ENCODE data around the gene PPIP5K2. TPM values are rescaled to one million over a fixed set of nuclear protein-coding genes. Genes with fewer than 3 reads are reported as not detected.
A peak's percentile ranks its signal among the peaks of the same experiment; 100 is the strongest.
"Not testable (repeated sequence)": the region's sequence is repeated elsewhere in the genome, so short reads cannot be mapped to it uniquely, and the experiment has no call there.

The PPIP5K2 gene
- total RNA-seq, 1 experiment from 2014 or later = 42.0 TPM

DNA sequence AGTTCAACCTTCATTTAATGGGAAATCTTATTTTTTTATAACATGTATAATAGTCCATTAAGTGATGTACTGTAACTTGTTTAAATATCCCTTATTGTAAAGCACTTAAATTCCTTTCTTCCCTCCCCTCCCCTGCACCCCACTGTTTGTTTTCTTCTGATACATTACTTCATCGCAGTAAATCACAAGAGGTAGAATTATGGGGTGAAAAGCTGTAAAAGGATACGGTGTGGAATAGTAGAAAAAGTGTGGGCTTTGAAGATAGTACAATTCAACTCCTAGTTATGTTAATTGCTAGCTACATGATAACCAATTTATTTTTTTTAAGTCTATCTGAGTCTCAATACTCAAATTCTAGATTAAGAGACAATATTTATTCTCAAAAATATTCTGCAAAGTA is 96.6 kb downstream of the PPIP5K2 start:
- Histone ChIP-seq H3K36me3 (no peaks in the 10 kb centered on the region), H3K4me3 (no peak overlapping the region), H3K27me3 (no peaks in the 10 kb centered on the region), H3K9me3 (no peaks in the 10 kb centered on the region)
- no peak for DNase-seq

- no peaks in the 10 kb centered on the region for H3K27me3 ChIP-seq
- H3K9me3 ChIP-seq = no peaks in the 10 kb centered on the region
- no peak for DNase-seq
- H3K36me3 ChIP-seq = no peaks in the 10 kb centered on the region
- H3K4me3 ChIP-seq = no peak overlapping the region
These were observed 97.0 kb downstream of the PPIP5K2 start for GRCh38 chr5:103217101-103217500.

- Histone ChIP-seq H3K27me3 (no peaks in the 10 kb centered on the region), H3K9me3 (no peaks in the 10 kb centered on the region), H3K4me3 (no peak overlapping the region), H3K36me3 (no peaks in the 10 kb centered on the region)
- no peak for DNase-seq
These were observed 98.1 kb downstream of the PPIP5K2 start for GRCh38 chr5:103218164-103218563.

GRCh38 chr5:103219074-103219473 is 99.0 kb downstream of the PPIP5K2 start:
- H3K27me3 ChIP-seq, H3K36me3 ChIP-seq, H3K9me3 ChIP-seq, H3K4me3 ChIP-seq, DNase-seq: not testable (repeated sequence)

DNA sequence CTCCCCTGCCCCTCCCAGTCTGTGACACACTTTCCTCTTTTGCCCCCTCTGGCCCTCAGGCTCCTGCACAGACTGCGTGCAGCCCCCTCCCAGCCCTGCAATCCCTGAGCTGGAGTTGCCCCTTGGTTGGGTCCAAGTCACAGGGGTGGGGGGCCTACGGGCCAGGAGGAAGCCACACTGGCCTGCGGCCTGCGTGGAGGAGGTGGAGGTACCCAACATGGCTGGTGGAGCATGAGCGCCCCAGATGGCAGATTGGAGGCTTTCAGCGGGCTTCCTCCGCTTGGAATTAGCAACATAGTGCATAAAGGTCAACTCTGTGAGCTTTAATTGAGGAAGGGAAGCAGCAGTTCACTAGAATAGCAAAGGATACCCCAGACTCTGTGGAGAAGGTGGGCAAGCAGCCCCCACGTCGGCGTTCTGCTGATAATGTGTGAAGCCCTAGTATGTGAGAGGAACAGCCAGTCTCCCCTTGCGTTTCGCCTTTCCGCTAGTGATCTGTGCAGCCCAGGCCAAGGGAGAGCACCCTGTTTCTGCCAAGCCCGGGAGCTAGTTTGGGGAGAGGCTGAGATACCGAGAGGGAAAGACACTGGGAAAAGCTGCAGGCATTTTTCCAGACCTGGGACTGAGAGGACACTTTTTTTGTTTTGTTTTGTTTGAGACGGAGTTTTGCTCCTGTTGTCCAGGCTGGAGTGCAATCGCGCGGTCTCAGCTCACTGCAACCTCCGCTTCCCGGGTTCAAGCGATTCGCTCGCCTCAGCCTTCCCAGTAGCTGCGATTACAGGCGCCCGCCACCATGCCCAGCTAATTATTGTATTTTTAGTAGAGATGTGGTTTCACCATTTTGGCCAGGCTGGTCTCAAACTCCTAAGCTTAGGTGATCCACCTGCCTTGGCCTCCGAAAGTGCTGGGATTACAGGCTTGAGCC is 103.2 kb downstream of the PPIP5K2 start:
- no peak for DNase-seq
- no peaks in the 10 kb centered on the region for H3K36me3 ChIP-seq

DNA sequence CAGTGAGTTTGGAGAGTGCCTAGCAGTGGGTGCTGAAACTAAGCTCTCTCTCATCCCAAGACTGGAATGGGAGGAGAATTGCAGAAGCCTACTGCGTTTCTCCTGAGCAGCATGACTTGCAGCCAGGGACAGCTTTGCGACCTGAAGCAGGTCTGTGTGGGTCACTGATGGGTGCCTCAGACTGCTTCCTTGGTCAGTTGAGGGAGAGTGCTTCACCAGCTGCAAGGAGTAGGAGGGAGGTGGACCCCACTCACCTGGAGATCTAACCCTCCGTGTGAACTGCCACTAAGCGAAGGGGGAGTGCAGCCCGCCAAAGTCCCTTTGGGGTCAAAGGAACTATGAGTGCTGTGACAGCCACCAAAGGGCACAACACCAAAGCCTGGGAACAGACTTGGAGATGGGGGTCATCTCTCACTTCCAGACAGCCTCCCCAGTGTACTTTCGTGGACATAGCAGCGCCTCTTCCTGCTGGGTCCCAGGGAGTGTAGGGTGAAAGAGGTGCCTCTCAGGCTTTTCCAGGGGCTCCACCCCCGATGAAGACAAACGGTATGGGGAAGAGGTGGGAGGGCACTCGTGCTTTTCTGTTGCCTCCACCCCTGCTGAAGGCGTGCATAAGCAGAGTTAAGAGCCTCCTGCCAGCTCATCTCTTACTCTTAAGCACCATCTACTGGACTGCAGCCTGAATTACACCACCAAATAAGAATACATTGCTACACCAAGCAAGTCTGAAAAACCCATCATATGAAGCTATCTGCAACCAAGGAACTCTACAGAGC is 104.2 kb downstream of the PPIP5K2 start:
- H3K27me3 ChIP-seq = no peaks in the 10 kb centered on the region
- H3K9me3 ChIP-seq = 0 out of 2 replicates have a peak, but pooled peaks cover 2% of the 10 kb centered on the region
- H3K4me3 ChIP-seq = no peak overlapping the region
- H3K36me3 ChIP-seq = no peaks in the 10 kb centered on the region
- DNase-seq = peak; percentile 41

More for the DNA sequence above, 103.2 kb downstream of the PPIP5K2 start:
- H3K4me3 ChIP-seq = no peak overlapping the region
- H3K27me3 ChIP-seq = no peaks in the 10 kb centered on the region
- H3K9me3 ChIP-seq = no peaks in the 10 kb centered on the region

DNA sequence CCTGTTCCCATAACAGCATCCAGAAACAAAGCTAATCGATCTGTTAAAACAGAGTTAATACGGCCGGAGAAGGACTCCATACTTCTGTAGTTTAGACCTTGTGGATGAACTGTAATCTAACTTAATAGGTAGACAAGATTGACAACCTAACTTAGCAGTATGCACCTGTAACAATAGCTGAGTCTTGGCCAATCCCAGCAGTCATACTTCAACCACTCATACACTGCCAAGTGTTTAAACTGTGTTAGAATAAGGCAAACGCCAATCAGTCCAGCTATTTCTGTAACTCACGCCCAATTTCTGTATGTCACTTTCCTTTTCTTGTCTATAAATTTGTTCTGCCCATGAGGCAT is 104.8 kb downstream of the PPIP5K2 start:
- no peak for DNase-seq
- no peak overlapping the region for H3K4me3 ChIP-seq
- 0 out of 2 replicates have a peak, but pooled peaks cover 2% of the 10 kb centered on the region for H3K9me3 ChIP-seq
- H3K27me3 ChIP-seq = no peaks in the 10 kb centered on the region
- no peaks in the 10 kb centered on the region for H3K36me3 ChIP-seq

GRCh38 chr5:103228061-103228460 is 108.0 kb downstream of the PPIP5K2 start:
- H3K27me3 ChIP-seq = no peaks in the 10 kb centered on the region
- 0 out of 2 replicates have a peak, but pooled peaks cover 2% of the 10 kb centered on the region for H3K9me3 ChIP-seq
- no peak for DNase-seq
- H3K4me3 ChIP-seq = no peak overlapping the region
- no peaks in the 10 kb centered on the region for H3K36me3 ChIP-seq

- no peaks in the 10 kb centered on the region for H3K27me3 ChIP-seq
- H3K9me3 ChIP-seq = 0 out of 2 replicates have a peak, but pooled peaks cover 2% of the 10 kb centered on the region
- H3K4me3 ChIP-seq = no peak overlapping the region
- DNase-seq = no peak
- H3K36me3 ChIP-seq = no peaks in the 10 kb centered on the region
These were observed 108.5 kb downstream of the PPIP5K2 start for GRCh38 chr5:103228588-103228987.

- H3K36me3 ChIP-seq = no peaks in the 10 kb centered on the region
- H3K27me3 ChIP-seq = no peaks in the 10 kb centered on the region
- H3K9me3 ChIP-seq = 0 out of 2 replicates have a peak, but pooled peaks cover 2% of the 10 kb centered on the region
- no peak overlapping the region for H3K4me3 ChIP-seq
- DNase-seq = no peak
These were observed 112.4 kb downstream of the PPIP5K2 start for GRCh38 chr5:103232393-103232999.

DNA sequence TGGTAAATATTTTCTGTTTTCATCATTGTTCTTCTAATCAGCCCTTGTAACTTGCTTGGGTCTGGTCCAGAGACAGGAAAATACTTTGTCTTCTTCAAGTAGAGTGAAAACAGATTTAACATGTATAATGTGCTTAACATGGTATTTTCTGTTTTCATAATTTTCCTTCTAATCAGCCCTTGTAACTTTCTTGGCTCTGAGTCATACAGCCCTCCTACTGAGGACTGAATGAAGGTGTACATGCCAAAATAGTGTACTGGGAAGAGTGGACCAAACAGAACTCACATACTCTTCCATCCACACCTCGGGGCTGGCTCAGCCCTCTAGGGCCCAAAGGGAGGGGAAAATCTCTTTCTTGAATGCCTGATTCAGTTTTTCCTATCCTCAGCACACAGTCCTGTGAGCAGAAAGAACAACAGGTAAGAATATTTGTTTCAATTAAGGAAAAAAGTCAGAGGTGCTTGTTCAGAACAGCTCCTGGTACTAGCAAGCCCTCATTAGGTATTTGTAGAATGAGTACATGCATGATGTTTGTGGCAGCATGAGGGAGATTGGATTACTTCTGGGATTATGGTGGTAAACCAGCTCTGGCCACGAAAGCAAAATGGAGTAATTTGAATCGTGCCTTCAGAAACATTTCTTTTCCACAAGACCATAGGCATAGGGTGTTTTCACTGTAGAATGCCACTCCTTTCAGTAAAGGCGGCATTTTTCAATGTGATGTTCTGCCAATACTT is 114.3 kb downstream of the PPIP5K2 start:
- DNase-seq = no peak
- H3K27me3 ChIP-seq = 0 out of 2 replicates have a peak, but pooled peaks cover 3% of the 10 kb centered on the region
- H3K36me3 ChIP-seq = no peaks in the 10 kb centered on the region
- no peak overlapping the region for H3K4me3 ChIP-seq
- H3K9me3 ChIP-seq = peaks cover 11% of the 10 kb centered on the region

DNA sequence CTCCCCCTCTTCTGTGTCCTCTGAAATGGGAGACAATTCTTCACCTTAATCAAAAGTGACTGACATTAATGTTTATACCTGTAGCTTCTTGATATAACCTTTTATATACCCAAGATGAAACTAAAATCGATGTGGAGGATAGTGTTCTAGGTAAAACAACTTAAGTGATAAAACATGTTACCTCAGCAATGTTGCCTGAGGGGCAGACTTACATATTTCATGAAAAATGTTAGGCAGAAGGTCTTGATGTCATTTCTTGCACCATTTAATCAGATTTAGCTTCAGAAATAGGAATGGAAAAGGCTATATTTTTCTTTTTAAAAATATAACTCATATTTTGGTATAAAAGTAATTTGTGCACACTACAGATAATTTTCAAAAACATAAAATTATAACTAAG is 115.8 kb downstream of the PPIP5K2 start:
- no peak for DNase-seq
- H3K4me3 ChIP-seq = no peak overlapping the region
- H3K27me3 ChIP-seq = 0 out of 2 replicates have a peak, but pooled peaks cover 3% of the 10 kb centered on the region
- H3K36me3 ChIP-seq = no peaks in the 10 kb centered on the region
- peaks cover 12% of the 10 kb centered on the region for H3K9me3 ChIP-seq

- no peak for DNase-seq
- H3K9me3 ChIP-seq = peaks cover 12% of the 10 kb centered on the region
These were observed 117.7 kb downstream of the PPIP5K2 start for GRCh38 chr5:103237778-103238177.

GRCh38 chr5:103243665-103244064 is 123.6 kb downstream of the PPIP5K2 start:
- Histone ChIP-seq H3K9me3 (peaks cover 9% of the 10 kb centered on the region), H3K4me3 (no peak overlapping the region), H3K27me3 (peaks cover 14% of the 10 kb centered on the region), H3K36me3 (no peaks in the 10 kb centered on the region)
- no peak for DNase-seq

More at GRCh38 chr5:103237778-103238177, 117.7 kb downstream of the PPIP5K2 start:
- Histone ChIP-seq H3K4me3 (no peak overlapping the region), H3K27me3 (0 out of 2 replicates have a peak, but pooled peaks cover 3% of the 10 kb centered on the region), H3K36me3 (no peaks in the 10 kb centered on the region)

GRCh38 chr5:103244398-103244797 is 124.3 kb downstream of the PPIP5K2 start:
- Histone ChIP-seq H3K27me3 (peaks cover 14% of the 10 kb centered on the region), H3K9me3 (peaks cover 1% of the 10 kb centered on the region), H3K4me3 (no peak overlapping the region), H3K36me3 (no peaks in the 10 kb centered on the region)
- DNase-seq = no peak

DNA sequence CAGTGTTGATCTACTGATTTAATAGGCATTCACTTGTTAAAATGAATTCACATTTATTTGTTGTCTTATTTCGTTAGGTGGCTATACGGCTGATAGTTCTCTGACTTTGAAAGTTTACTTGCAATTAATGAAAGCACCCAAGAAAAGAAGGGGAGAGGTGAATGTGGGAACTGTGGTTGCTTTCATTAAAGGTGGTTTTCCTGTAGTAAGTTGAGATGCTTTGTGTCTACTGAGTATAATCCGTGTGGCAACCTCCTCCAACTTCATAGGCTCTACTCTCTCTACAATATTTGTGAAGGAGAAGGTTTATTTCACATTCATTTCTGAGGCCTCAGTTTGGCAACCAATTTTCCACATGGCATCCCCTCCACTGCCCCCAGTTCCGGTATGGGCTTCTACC is 125.7 kb downstream of the PPIP5K2 start:
- Histone ChIP-seq H3K27me3 (peaks cover 19% of the 10 kb centered on the region), H3K9me3 (no peaks in the 10 kb centered on the region; the same call in 1 of the 2 replicates), H3K4me3 (no peak overlapping the region), H3K36me3 (no peaks in the 10 kb centered on the region)
- no peak for DNase-seq

All from MG63 (cell line).